Skeletal muscle satellite cell (primary cell): ENCODE data around the gene PRKCE.

Source experiments
- H3K27me3 ChIP-seq: 2 replicates; pipeline ENCODE4 v1.7.0; 2013; ENCODE audit warnings: low read length; ENCODE audit not compliant: control insufficient read depth, insufficient read depth
- H3K36me3 ChIP-seq: 2 replicates; pipeline ENCODE4 v1.7.0; 2013; ENCODE audit warnings: mild to moderate bottlenecking, control low read depth, low read length; ENCODE audit not compliant: insufficient read depth
- H3K4me1 ChIP-seq: 2 replicates; pipeline ENCODE4 v1.7.0; 2013; ENCODE audit warnings: low read length; ENCODE audit not compliant: control insufficient read depth, insufficient read depth
- H3K4me2 ChIP-seq: 2 replicates; pipeline ENCODE4 v1.7.0; 2013; ENCODE audit warnings: mild to moderate bottlenecking, low read length
- H3K4me3 ChIP-seq: 2 replicates; pipeline ENCODE4 v1.7.0; 2013; ENCODE audit warnings: low read length
- H3K9ac ChIP-seq: 2 replicates; pipeline ENCODE4 v1.7.0; 2013; ENCODE audit warnings: mild to moderate bottlenecking, low read depth, low read length, moderate library complexity
- H3K9me3 ChIP-seq: replicated peaks from 2 replicates; pipeline ENCODE4 v1.7.0; 2013; ENCODE audit warnings: mild to moderate bottlenecking, control low read depth, low read length

Gene PRKCE

GRCh38 chr2:45636008-45636407 lies 15.5 kb upstream of the PRKCE start:
- Histone ChIP-seq H3K4me2 (no peak overlapping the region), H3K9me3 (no peaks in the 10 kb centered on the region), H3K36me3 (no peaks in the 10 kb centered on the region), H3K9ac (no peak overlapping the region), H3K4me1 (peaks cover 6% of the 10 kb centered on the region), H3K4me3 (no peak overlapping the region), H3K27me3 (peaks cover 61% of the 10 kb centered on the region)

- peaks cover 6% of the 10 kb centered on the region for H3K4me1 ChIP-seq
- no peaks in the 10 kb centered on the region for H3K9me3 ChIP-seq
- H3K4me2 ChIP-seq, result no peak overlapping the region
- no peak overlapping the region for H3K4me3 ChIP-seq
- peaks cover 56% of the 10 kb centered on the region for H3K27me3 ChIP-seq
- H3K9ac ChIP-seq, result no peak overlapping the region
- no peaks in the 10 kb centered on the region for H3K36me3 ChIP-seq
Observed at GRCh38 chr2:45637440-45637839, 14.0 kb upstream of the PRKCE start.

GRCh38 chr2:45640576-45640975 lies 10.9 kb upstream of the PRKCE start:
- H3K36me3 ChIP-seq, result no peaks in the 10 kb centered on the region
- no peak overlapping the region for H3K9ac ChIP-seq
- peaks cover 11% of the 10 kb centered on the region for H3K4me1 ChIP-seq
- no peak overlapping the region for H3K4me2 ChIP-seq
- H3K9me3 ChIP-seq, result no peaks in the 10 kb centered on the region
- peaks cover 51% of the 10 kb centered on the region for H3K27me3 ChIP-seq
- H3K4me3 ChIP-seq, result no peak overlapping the region

- Histone ChIP-seq H3K9ac (peak overlapping the region; percentile 83), H3K4me3 (peak overlapping the region; percentile 76)
Observed at GRCh38 chr2:45643095-45643494, 8.4 kb upstream of the PRKCE start.

GRCh38 chr2:45643543-45644542 lies 7.6 kb upstream of the PRKCE start:
- Histone ChIP-seq H3K9me3 (no peaks in the 10 kb centered on the region), H3K36me3 (no peaks in the 10 kb centered on the region), H3K9ac (peak overlapping the region; percentile 83), H3K4me3 (peak overlapping the region; percentile 76), H3K27me3 (peaks cover 36% of the 10 kb centered on the region), H3K4me2 (peak overlapping the region; percentile 94), H3K4me1 (peaks cover 5% of the 10 kb centered on the region)

More at GRCh38 chr2:45643095-45643494, 8.4 kb upstream of the PRKCE start:
- Histone ChIP-seq H3K36me3 (no peaks in the 10 kb centered on the region), H3K4me1 (peaks cover 5% of the 10 kb centered on the region), H3K27me3 (peaks cover 43% of the 10 kb centered on the region), H3K4me2 (peak overlapping the region; percentile 94), H3K9me3 (no peaks in the 10 kb centered on the region)

- Histone ChIP-seq H3K9ac (no peak overlapping the region), H3K4me3 (no peak overlapping the region), H3K4me2 (no peak overlapping the region), H3K9me3 (no peaks in the 10 kb centered on the region), H3K27me3 (peaks cover 14% of the 10 kb centered on the region), H3K4me1 (peaks cover 9% of the 10 kb centered on the region), H3K36me3 (no peaks in the 10 kb centered on the region)
Observed at GRCh38 chr2:45646289-45646688, 5.2 kb upstream of the PRKCE start.

GRCh38 chr2:45647356-45647755 lies 4.1 kb upstream of the PRKCE start:
- H3K36me3 ChIP-seq, result no peaks in the 10 kb centered on the region
- no peak overlapping the region for H3K4me3 ChIP-seq
- H3K9me3 ChIP-seq, result no peaks in the 10 kb centered on the region
- peaks cover 11% of the 10 kb centered on the region for H3K4me1 ChIP-seq
- H3K27me3 ChIP-seq, result peaks cover 9% of the 10 kb centered on the region
- no peak overlapping the region for H3K4me2 ChIP-seq
- H3K9ac ChIP-seq, result no peak overlapping the region

- Histone ChIP-seq H3K36me3 (no peaks in the 10 kb centered on the region), H3K4me1 (peaks cover 18% of the 10 kb centered on the region), H3K9ac (no peak overlapping the region), H3K27me3 (peaks cover 2% of the 10 kb centered on the region), H3K9me3 (no peaks in the 10 kb centered on the region), H3K4me3 (no peak overlapping the region), H3K4me2 (no peak overlapping the region)
Observed at GRCh38 chr2:45647986-45648520, 3.4 kb upstream of the PRKCE start.

- H3K9ac ChIP-seq, result no peak overlapping the region
- H3K9me3 ChIP-seq, result no peaks in the 10 kb centered on the region
- H3K36me3 ChIP-seq, result no peaks in the 10 kb centered on the region
- no peaks in the 10 kb centered on the region for H3K27me3 ChIP-seq
- H3K4me2 ChIP-seq, result no peak overlapping the region
- H3K4me1 ChIP-seq, result peaks cover 19% of the 10 kb centered on the region
- no peak overlapping the region for H3K4me3 ChIP-seq
Observed at GRCh38 chr2:45648636-45649035, 2.8 kb upstream of the PRKCE start.

- Histone ChIP-seq H3K9me3 (no peaks in the 10 kb centered on the region), H3K9ac (peak overlapping the region; percentile 80), H3K27me3 (no peaks in the 10 kb centered on the region), H3K4me3 (peak overlapping the region; percentile 90), H3K36me3 (no peaks in the 10 kb centered on the region), H3K4me1 (peaks cover 14% of the 10 kb centered on the region), H3K4me2 (peak overlapping the region; percentile 99)
Observed at GRCh38 chr2:45649462-45649857, 2.0 kb upstream of the PRKCE start.

GRCh38 chr2:45649858-45650811 lies 1.3 kb upstream of the PRKCE start:
- Histone ChIP-seq H3K36me3 (no peaks in the 10 kb centered on the region), H3K4me1 (peaks cover 14% of the 10 kb centered on the region), H3K4me3 (peak overlapping the region; percentile 90), H3K9ac (peak overlapping the region; percentile 80), H3K4me2 (peak overlapping the region; percentile 99), H3K27me3 (no peaks in the 10 kb centered on the region), H3K9me3 (no peaks in the 10 kb centered on the region)
